Activated CD4-positive, alpha-beta T cell treated with anti-CD3 and anti-CD28 coated beads, Interleukin-2, amount 10 ng/mL, durations not matched to agents 24 days and 14 days (primary cell): ENCODE measurements around the gene PNPLA5. TPM values are rescaled to one million over a fixed set of nuclear protein-coding genes. Genes with fewer than 3 reads are reported as not detected.

ENCODE experiments used
- DNase-seq: peaks from one replicate; pipeline ENCODE4 v3.0.0; 2022
- H3K27ac Mint-ChIP-seq: one replicate; pipeline ENCODE4 v1.8.0; 2022; ENCODE audit warnings: mild to moderate bottlenecking, mixed read lengths
- H3K27me3 Mint-ChIP-seq: one replicate; pipeline ENCODE4 v1.8.0; 2022; ENCODE audit warnings: mixed read lengths
- H3K36me3 Mint-ChIP-seq: one replicate; pipeline ENCODE4 v1.8.0; 2022; ENCODE audit warnings: low read depth, mild to moderate bottlenecking, mixed read lengths
- H3K4me1 Mint-ChIP-seq: one replicate; pipeline ENCODE4 v1.8.0; 2021; ENCODE audit warnings: mixed read lengths
- H3K4me3 Mint-ChIP-seq: one replicate; pipeline ENCODE4 v1.8.0; 2022; ENCODE audit warnings: mild to moderate bottlenecking, moderate library complexity, mixed read lengths
- H3K9me3 Mint-ChIP-seq: one replicate; pipeline ENCODE4 v1.8.0; 2021; ENCODE audit warnings: mixed read lengths
- intact Hi-C: fragments of 100-400 bp; cut with micrococcal nuclease; formaldehyde crosslinking; loops from one replicate; pipeline ENCODE4 v1.15.1; 2023
- total RNA-seq: library from RNA; stranded (reverse); gene quantifications from 2 replicates; pipeline ENCODE4 v1.2.3, GENCODE V29; 2022

PNPLA5 gene
- total RNA-seq, 1 donor from 2014 or later: not detected

- Mint-ChIP-seq H3K27me3 (peaks cover 2% of the 10 kb centered on the region), H3K4me3 (no peak overlapping the region), H3K4me1 (no peaks in the 10 kb centered on the region), H3K27ac (no peak overlapping the region), H3K36me3 (no peaks in the 10 kb centered on the region), H3K9me3 (no peaks in the 10 kb centered on the region)
- no peak for DNase-seq
- intact Hi-C loops: no loop called here
Measured at GRCh38 chr22:43850529-43850928, 41.3 kb downstream of the PNPLA5 start.

DNA sequence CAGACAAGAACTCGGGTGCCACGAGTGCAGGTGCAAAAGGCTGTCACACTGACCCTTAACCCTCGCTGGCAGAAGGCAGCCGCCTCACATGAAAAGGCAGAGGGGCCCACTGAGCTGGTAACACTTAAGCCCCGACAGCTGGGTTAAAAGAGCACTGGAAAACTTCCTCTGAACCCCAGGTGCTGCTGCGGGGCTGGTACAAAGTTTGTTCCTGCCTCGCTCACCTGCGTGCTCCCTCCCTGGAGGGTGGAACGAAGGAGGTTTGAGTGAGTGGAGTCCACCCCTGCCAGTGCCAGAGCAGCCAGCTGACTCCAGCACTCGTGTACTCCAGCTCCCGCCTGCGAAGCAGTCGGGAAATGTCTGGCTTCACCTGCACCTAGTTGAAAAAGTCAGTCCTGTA, 42.1 kb downstream of the PNPLA5 start:
- Mint-ChIP-seq H3K9me3 (no peaks in the 10 kb centered on the region), H3K27ac (no peak overlapping the region), H3K4me3 (no peak overlapping the region), H3K36me3 (no peaks in the 10 kb centered on the region), H3K4me1 (no peaks in the 10 kb centered on the region), H3K27me3 (peaks cover 2% of the 10 kb centered on the region)
- no peak for DNase-seq
- intact Hi-C loops: no loop called here

GRCh38 chr22:43848366-43849171, 43.2 kb downstream of the PNPLA5 start:
- H3K4me3 Mint-ChIP-seq: no peak overlapping the region

DNA sequence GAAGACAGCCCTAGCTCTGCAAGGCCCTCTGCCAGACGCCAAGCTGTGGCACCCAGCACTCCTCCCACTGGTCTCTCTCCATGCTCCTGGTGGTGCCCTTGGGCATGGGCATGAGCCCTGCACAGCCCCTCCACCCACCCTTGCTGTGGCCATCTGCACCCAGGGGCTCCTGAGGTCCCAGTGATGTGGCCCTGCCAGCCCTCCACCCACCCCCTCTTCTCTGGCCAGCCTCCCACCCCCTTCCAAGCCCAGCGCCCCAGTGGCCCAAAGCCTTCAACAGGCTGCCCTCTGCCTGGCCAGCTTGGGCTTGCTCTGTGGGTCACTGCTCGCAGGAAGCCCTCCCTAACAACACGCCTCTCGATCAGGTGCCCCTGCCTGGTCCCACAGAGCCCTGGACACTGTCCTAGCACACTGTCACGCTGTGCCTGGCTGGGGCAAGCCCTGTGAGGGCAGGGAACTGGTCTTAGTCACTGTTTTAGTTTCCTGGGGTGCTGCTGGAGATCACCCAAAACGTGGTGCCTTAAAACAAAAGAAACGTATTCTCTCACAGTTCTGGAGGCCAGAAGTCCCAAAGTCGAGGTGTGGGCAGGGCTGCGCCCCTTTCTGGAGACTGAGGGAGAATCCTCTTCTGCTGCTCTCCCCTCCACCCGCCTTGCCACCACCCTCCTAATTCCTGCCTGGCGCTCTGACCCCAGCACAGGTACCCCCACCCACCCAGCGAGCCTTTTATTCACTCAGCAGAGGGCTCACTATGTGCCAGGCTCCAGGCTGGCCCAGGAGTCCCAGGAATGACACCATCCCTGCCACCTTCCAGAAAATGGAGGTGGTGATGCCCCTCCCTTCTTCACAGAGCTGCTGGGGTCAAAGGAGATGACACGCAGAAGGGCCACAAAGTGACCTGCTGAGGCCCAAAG, 44.2 kb downstream of the PNPLA5 start:
- H3K4me1 Mint-ChIP-seq: no peaks in the 10 kb centered on the region
- no peak overlapping the region for H3K27ac Mint-ChIP-seq
- no peaks in the 10 kb centered on the region for H3K27me3 Mint-ChIP-seq
- H3K9me3 Mint-ChIP-seq: no peaks in the 10 kb centered on the region
- H3K36me3 Mint-ChIP-seq: no peaks in the 10 kb centered on the region
- H3K4me3 Mint-ChIP-seq: no peak overlapping the region
- DNase-seq: no peak
- intact Hi-C loops: no loop called here

More at GRCh38 chr22:43848366-43849171, 43.2 kb downstream of the PNPLA5 start:
- Mint-ChIP-seq H3K27me3 (peaks cover 2% of the 10 kb centered on the region), H3K36me3 (no peaks in the 10 kb centered on the region), H3K9me3 (no peaks in the 10 kb centered on the region), H3K27ac (no peak overlapping the region), H3K4me1 (no peaks in the 10 kb centered on the region)
- intact Hi-C loops: no loop called here
- no peak for DNase-seq

DNA sequence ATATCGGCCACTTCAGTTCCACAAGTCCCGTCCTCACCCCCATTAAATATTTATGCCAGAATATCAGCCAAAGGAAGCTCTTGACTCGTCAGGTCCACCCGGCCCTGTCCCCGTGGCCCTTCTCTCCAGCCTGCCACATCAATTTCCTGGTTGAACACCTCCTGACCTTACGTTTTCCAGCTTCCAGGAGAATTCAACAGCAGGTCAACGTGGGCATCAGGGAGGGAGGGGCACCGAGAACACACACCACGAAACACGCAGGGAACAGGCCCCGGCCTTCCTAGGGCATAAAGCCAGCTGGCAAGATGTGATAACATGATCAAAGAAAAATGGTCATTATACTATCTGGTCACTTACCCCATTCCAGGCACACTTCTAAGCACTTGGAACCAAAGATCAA, 44.8 kb downstream of the PNPLA5 start:
- Mint-ChIP-seq H3K4me3 (no peak overlapping the region), H3K27me3 (no peaks in the 10 kb centered on the region), H3K27ac (no peak overlapping the region), H3K9me3 (no peaks in the 10 kb centered on the region), H3K4me1 (no peaks in the 10 kb centered on the region), H3K36me3 (no peaks in the 10 kb centered on the region)
- no peak for DNase-seq
- intact Hi-C loops: no loop called here

DNA sequence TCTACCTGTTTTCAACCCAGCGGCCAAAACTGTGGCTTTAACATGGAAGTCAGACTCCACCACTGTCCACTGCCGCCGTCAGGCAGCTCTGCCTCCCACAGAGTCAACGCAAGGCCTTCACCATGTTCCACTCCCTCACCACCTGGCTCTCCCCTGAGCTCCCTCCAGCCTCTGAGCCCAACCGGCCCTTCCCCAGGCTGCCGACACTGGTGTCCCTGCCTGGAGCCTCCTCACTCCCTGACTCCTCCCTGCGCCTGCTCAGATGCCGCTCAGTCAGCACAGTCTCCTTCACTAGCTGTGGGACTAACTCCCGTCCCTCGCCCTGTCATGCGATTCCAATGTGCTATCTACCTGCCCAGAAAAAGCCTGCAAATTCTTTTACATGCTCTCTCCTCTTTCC, 45.8 kb downstream of the PNPLA5 start:
- H3K9me3 Mint-ChIP-seq: no peaks in the 10 kb centered on the region
- no peaks in the 10 kb centered on the region for H3K27me3 Mint-ChIP-seq
- no peak for DNase-seq
- intact Hi-C loops: no loop called here
- H3K4me3 Mint-ChIP-seq: no peak overlapping the region
- no peaks in the 10 kb centered on the region for H3K36me3 Mint-ChIP-seq
- H3K4me1 Mint-ChIP-seq: no peaks in the 10 kb centered on the region
- no peak overlapping the region for H3K27ac Mint-ChIP-seq

DNA sequence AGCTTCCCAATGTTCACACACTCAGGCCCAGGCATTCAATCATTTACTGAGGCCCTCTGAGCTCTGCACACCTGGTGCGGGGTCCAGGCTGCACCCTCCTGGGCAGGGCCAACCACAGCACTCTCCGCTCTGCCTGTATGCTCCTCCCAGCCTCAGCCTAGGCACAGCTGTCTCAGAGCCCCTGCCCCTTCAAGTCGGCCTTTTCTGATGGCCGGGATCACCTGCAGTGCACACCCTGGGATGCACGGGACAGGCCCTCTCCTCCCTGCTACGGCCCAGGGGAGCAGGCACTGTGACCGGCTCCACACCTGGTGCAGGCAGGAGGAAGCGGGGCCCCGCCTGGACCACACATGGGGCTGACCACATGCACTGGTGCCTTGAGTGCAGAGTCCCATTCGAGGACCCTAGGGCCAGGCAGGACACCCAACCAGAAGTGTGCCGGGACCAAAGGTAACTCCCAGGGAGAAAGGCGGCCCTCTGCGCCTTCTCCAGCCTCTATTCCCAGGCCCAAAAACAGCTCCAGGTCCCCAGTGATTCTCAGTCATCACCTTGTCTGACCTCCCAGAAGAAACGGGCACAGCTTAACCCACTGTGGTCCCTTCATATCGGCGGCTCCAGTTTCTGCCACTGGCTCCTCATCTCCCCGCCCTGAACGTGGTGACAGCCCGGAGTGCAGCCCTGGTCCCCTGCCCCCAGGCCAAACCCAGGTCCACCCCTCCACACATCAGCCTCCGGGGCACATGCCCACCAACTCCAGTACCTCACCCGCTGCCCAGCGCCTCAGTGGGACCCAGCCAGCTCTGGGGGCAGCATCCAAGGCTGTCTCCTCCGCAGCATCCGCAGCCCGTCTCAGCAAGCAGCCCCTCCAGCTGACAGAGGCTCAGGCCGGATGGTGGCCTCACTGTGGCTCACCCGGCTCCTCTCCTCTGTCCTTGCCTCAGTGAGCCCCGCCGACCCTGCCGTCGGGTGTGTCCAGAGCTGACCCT, 47.0 kb downstream of the PNPLA5 start:
- DNase-seq: no peak
- Mint-ChIP-seq H3K4me1 (no peaks in the 10 kb centered on the region), H3K27me3 (no peaks in the 10 kb centered on the region), H3K36me3 (no peaks in the 10 kb centered on the region), H3K4me3 (no peak overlapping the region), H3K27ac (no peak overlapping the region), H3K9me3 (no peaks in the 10 kb centered on the region)
- intact Hi-C loops: no loop called here

DNA sequence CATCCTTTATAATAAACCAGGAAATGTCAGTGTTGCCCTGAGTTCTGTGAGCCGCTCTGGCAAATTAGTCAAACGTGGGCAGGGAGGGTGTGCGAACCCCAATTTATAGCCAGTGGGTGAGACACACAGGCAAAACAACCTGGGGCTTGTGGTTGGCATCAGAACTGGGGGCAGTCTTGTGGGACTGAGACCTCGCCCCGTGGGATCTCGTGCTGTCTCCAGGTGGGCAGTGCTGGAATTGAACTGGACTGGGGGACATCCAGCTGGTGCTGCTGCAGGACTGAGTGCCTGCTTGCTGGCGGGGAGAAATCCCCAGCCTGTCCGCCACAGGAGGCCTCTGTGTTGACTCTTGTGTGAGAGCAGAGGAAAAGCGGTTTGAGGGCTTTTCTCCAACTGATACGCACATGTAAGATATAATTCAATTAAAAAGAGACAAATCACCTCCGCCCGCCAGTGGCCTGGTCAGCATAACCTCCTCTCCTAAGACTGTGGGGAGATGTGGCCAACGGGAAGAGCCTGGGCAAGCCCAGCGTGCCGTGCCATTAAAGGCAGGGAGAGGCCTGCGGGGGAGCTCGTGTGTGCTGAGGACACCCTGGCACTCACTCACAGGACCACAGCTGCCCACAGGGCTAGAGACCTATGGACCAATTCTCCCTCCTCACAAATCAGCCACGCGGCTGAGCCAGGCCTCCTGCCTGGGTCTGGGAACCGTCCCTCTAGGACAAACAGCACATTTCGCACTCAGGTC, 47.9 kb downstream of the PNPLA5 start:
- intact Hi-C loops: no loop called here
- Mint-ChIP-seq H3K9me3 (no peaks in the 10 kb centered on the region), H3K36me3 (no peaks in the 10 kb centered on the region), H3K4me3 (no peak overlapping the region), H3K27ac (no peak overlapping the region), H3K27me3 (no peaks in the 10 kb centered on the region), H3K4me1 (no peaks in the 10 kb centered on the region)
- DNase-seq: no peak

GRCh38 chr22:43841742-43842141, 50.1 kb downstream of the PNPLA5 start:
- H3K4me3 Mint-ChIP-seq: no peak overlapping the region
- H3K4me1 Mint-ChIP-seq: no peaks in the 10 kb centered on the region
- no peaks in the 10 kb centered on the region for H3K9me3 Mint-ChIP-seq
- no peak overlapping the region for H3K27ac Mint-ChIP-seq
- DNase-seq: no peak
- no peaks in the 10 kb centered on the region for H3K36me3 Mint-ChIP-seq
- no peaks in the 10 kb centered on the region for H3K27me3 Mint-ChIP-seq
- intact Hi-C loops: no loop called here

- Mint-ChIP-seq H3K4me1 (no peaks in the 10 kb centered on the region), H3K27me3 (no peaks in the 10 kb centered on the region), H3K27ac (no peak overlapping the region), H3K9me3 (no peaks in the 10 kb centered on the region), H3K4me3 (no peak overlapping the region), H3K36me3 (no peaks in the 10 kb centered on the region)
- no peak for DNase-seq
- intact Hi-C loops: no loop called here
Measured at GRCh38 chr22:43840851-43841250, 51.0 kb downstream of the PNPLA5 start.

DNA sequence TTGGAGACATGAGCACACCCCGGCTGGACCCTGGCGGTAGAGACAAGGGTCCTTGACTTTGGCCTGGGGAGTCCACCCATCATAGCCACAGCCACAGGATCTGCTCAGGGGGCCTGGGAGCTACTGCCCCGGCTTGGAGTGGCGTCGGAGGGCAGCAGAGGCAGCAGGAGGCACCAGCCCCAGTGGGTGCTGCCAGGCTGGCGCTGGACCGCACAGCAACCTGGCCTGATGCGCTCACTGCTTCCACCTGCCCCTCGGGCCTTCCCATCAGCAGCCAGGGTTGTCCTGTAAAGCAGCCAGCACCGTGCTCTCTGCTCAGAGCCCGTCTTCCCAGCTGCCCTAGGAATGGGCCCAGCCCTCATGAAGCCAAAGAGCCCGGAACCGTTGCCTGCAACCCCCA, 51.4 kb downstream of the PNPLA5 start:
- DNase-seq: no peak
- H3K4me1 Mint-ChIP-seq: no peaks in the 10 kb centered on the region
- H3K27ac Mint-ChIP-seq: no peak overlapping the region
- H3K27me3 Mint-ChIP-seq: peaks cover 2% of the 10 kb centered on the region
- H3K9me3 Mint-ChIP-seq: no peaks in the 10 kb centered on the region
- H3K36me3 Mint-ChIP-seq: no peaks in the 10 kb centered on the region
- intact Hi-C loops: no loop called here
- no peak overlapping the region for H3K4me3 Mint-ChIP-seq

DNA sequence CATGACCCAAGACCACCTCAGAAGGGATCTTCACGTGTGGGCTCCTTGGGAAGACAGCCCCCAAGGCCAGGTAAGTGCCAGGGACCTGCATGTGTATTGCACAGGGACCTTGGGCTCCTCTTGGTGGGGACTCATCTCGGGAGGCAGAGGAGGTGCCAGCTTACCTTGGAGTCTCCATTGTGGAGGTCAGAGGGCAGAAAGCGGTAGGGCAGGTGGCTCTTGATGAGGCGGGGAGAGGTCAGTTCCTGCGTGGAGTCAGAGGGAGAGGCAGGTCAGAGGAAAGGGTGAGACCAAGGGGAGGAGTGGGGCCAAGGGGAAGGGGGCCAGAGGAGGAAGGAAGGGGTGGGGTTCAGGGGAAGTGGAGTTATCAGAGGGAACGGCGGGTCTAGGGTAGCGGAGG, 52.0 kb downstream of the PNPLA5 start:
- H3K4me1 Mint-ChIP-seq: no peaks in the 10 kb centered on the region
- intact Hi-C loops: no loop called here
- H3K36me3 Mint-ChIP-seq: no peaks in the 10 kb centered on the region
- H3K9me3 Mint-ChIP-seq: no peaks in the 10 kb centered on the region
- no peak overlapping the region for H3K4me3 Mint-ChIP-seq
- H3K27me3 Mint-ChIP-seq: peaks cover 5% of the 10 kb centered on the region
- no peak overlapping the region for H3K27ac Mint-ChIP-seq
- no peak for DNase-seq
